ENCODE data around the gene SIPA1L3.
A peak's percentile ranks its signal among the peaks of the same experiment; 100 is the strongest.

The SIPA1L3 gene

DNA sequence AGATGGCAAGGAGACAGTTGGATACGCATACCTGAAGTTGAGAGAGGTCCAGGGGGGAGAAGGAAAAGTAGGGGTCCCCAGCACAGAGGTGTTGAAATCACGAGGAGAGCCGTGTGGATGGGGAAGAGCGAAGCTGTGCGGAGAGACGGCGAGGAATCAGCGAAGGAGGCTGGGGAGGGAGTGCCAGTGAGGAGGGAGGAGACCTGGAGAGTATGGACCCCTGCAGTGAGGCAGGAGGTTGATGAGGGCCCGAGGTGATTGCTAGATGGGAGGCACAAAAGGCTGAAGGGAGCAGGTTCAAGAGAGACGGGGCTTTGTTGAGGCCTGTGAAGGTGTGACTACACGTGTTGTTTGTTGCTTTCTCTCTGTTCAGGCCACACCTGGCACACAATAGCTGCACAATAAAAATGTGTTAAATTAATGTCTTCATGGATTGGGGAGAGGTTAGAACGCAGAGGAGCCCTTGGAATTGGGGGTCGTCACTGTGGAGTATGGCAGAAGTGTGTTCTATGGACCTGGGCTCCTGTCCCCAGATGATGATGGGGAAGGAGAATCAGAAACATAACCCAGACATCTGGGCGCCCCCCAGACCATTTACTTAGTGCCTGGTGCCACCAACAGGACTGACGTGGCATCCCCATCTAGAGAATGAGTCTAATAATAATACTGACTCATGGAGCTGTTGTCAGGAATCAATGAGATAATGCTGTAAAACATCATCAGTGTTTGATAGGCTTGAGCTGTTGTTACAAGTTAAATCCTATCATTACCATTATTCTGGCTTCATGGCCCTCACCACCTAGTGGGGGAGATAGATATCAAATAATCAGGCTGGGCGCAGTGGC lies 137.5 kb downstream of the SIPA1L3 start:
- no peak overlapping the region for H2AFZ ChIP-seq (ENCODE audit: low read length)
- no peaks in the 10 kb centered on the region for H3K27me3 ChIP-seq (ENCODE audit: control insufficient read depth in 3 of 3, insufficient read depth in 3 of 3, low read depth in 1 of 3, low read length in 3 of 3)
- peak overlapping the region; percentile 39 for H3K9ac ChIP-seq (ENCODE audit: low read depth, low read length, poor library complexity)
- H2AK5ac ChIP-seq (ENCODE audit: low read depth, low read length), result no peak overlapping the region
- no peak overlapping the region for H3K23ac ChIP-seq (ENCODE audit: low read depth, low read length, poor library complexity)
- H3K4ac ChIP-seq (ENCODE audit: low read length), result no peak overlapping the region
- no peak overlapping the region for H3K27ac ChIP-seq (replicated peaks; ENCODE audit: low read length)
- H3K9me3 ChIP-seq (replicated peaks in 1 of 2; ENCODE audit: control insufficient read depth in 2 of 2, insufficient read depth in 1 of 2, low read depth in 1 of 2, low read length in 2 of 2), result peaks cover 0 to 2% of the 10 kb centered on the region in 2 donors
- no peak for DNase-seq (ENCODE audit: low spot score)
- no peaks in the 10 kb centered on the region for H3K36me3 ChIP-seq (replicated peaks in 1 of 2; ENCODE audit: control insufficient read depth in 2 of 2, insufficient read depth in 2 of 2, low read length in 2 of 2)
- H3K4me2 ChIP-seq (ENCODE audit: insufficient read depth, low read length, poor library complexity, severe bottlenecking), result no peak overlapping the region
- H3K79me1 ChIP-seq (ENCODE audit: low read depth, low read length), result peaks cover 5% of the 10 kb centered on the region
- H3K4me1 ChIP-seq (ENCODE audit: control insufficient read depth in 2 of 2, insufficient read depth in 1 of 2, low read depth in 1 of 2, low read length in 2 of 2), result peaks cover 7 to 22% of the 10 kb centered on the region in 2 donors
- H2BK12ac ChIP-seq (ENCODE audit: low read length), result peak overlapping the region; percentile 43
- no peak overlapping the region for H2BK120ac ChIP-seq (ENCODE audit: low read depth, low read length)
- no peak overlapping the region for H4K91ac ChIP-seq (ENCODE audit: low read depth, low read length, poor library complexity)
- H3K14ac ChIP-seq (ENCODE audit: low read length), result peak overlapping the region; percentile 11
- no peak overlapping the region for H3K4me3 ChIP-seq (ENCODE audit: low read length in 2 of 2)
- no peak overlapping the region for H2BK15ac ChIP-seq (ENCODE audit: low read length)
- H4K8ac ChIP-seq (ENCODE audit: low read depth, low read length), result no peak overlapping the region
- H3K18ac ChIP-seq (ENCODE audit: low read length), result no peak overlapping the region
- H2BK5ac ChIP-seq (ENCODE audit: low read length), result no peak overlapping the region
- no CpG with 5 or more reads among the region's 16 CpGs for WGBS, 2 donors (ENCODE audit: extremely low coverage in 2 of 2, insufficient read length in 2 of 2, insufficient replicate concordance in 1 of 2)

DNA sequence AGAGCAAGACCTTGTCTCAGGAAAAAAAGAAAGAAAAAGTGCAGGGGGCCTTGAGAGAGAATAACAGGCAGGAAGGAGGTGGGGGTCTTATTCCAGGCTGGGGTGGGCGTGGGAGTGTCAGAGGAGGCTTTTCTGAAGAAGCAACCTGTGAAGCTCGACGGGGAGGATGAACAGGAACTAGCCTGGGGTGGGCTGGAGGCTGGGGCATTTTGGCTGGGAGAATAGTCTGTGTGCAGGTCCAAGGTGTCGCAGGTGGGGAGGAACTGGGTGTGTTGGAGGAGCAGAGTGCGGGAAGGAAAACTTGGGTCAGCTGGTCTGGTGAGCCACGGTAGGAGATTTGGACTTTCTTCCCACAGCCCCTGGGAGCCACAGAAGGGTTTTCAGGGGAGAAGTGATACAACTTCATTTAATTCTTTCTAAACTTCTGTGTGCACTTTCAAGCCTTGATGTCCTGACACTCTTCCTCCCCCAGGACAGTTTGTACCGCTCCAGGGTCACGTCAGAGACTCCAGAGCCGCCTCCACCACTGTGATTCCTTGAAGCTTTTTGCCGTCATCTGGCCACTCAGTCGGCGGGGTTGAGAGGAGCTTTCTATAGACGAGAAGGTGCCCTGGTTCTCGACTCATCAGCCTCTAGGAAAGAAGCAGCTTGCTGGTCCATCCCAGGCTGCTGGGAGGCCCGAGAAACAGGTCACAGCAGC lies 138.7 kb downstream of the SIPA1L3 start:
- peaks cover 7 to 22% of the 10 kb centered on the region in 2 donors for H3K4me1 ChIP-seq (ENCODE audit: control insufficient read depth in 2 of 2, insufficient read depth in 1 of 2, low read depth in 1 of 2, low read length in 2 of 2)
- H3K23ac ChIP-seq (ENCODE audit: low read depth, low read length, poor library complexity), result no peak overlapping the region
- H3K4me3 ChIP-seq (ENCODE audit: low read length in 2 of 2), result no peak overlapping the region
- H2BK120ac ChIP-seq (ENCODE audit: low read depth, low read length), result no peak overlapping the region
- no peak overlapping the region for H3K18ac ChIP-seq (ENCODE audit: low read length)
- no peak overlapping the region for H3K27ac ChIP-seq (replicated peaks; ENCODE audit: low read length)
- DNase-seq (ENCODE audit: low spot score), result no peak
- H3K9me3 ChIP-seq (replicated peaks in 1 of 2; ENCODE audit: control insufficient read depth in 2 of 2, insufficient read depth in 1 of 2, low read depth in 1 of 2, low read length in 2 of 2), result peaks cover 0 to 2% of the 10 kb centered on the region in 2 donors
- no peak overlapping the region for H3K9ac ChIP-seq (ENCODE audit: low read depth, low read length, poor library complexity)
- no peak overlapping the region for H3K14ac ChIP-seq (ENCODE audit: low read length)
- WGBS, 2 donors (ENCODE audit: extremely low coverage in 2 of 2, insufficient read length in 2 of 2, insufficient replicate concordance in 1 of 2), result no CpG with 5 or more reads among the region's 15 CpGs
- peaks cover 5% of the 10 kb centered on the region for H3K79me1 ChIP-seq (ENCODE audit: low read depth, low read length)
- no peaks in the 10 kb centered on the region for H3K36me3 ChIP-seq (replicated peaks in 1 of 2; ENCODE audit: control insufficient read depth in 2 of 2, insufficient read depth in 2 of 2, low read length in 2 of 2)
- H2BK15ac ChIP-seq (ENCODE audit: low read length), result no peak overlapping the region
- no peak overlapping the region for H2BK12ac ChIP-seq (ENCODE audit: low read length)
- H4K91ac ChIP-seq (ENCODE audit: low read depth, low read length, poor library complexity), result no peak overlapping the region
- H2AK5ac ChIP-seq (ENCODE audit: low read depth, low read length), result no peak overlapping the region
- H3K4ac ChIP-seq (ENCODE audit: low read length), result no peak overlapping the region
- H4K8ac ChIP-seq (ENCODE audit: low read depth, low read length), result no peak overlapping the region
- H3K27me3 ChIP-seq (ENCODE audit: control insufficient read depth in 3 of 3, insufficient read depth in 3 of 3, low read depth in 1 of 3, low read length in 3 of 3), result no peaks in the 10 kb centered on the region
- H3K4me2 ChIP-seq (ENCODE audit: insufficient read depth, low read length, poor library complexity, severe bottlenecking), result no peak overlapping the region
- H2BK5ac ChIP-seq (ENCODE audit: low read length), result peak overlapping the region; percentile 11
- H2AFZ ChIP-seq (ENCODE audit: low read length), result no peak overlapping the region

DNA sequence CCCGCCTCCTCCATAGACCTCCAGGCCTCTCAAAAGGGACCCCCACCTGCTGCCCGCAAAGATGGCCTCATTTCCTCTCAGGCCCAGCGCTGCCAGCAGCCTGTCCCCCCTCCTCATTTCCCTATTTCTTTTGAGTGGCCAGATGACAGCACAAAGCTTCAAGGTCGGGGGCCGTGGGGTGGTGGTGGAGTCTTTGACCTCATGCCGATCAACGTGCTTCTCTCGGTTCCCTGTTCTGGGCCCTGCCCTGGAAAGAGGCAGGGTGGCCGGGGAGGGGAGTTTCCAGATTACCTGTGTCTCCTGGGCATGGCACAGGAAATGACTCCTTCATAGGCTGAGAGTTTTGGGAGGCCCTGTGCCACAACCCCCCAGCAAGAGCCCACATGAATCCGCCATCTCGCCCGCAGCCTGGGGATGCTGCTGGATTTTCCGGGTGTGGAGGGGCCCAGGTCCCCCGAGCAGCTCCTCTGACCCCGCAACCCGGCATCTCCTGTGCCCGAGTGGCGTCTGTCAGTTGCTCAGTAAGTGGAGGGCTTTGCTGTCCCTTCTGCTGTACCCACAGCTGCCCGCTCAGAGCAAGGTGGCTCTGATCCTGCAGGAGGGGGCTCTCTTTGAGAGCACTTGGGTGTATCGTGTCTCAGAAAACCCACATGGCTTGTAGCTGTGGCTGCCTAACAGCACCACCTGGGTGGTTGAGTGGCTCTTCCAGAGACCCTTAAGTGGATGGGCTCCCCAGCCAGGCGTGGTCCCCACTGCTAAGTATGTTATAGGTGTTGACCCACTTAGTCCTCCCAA lies 139.4 kb downstream of the SIPA1L3 start:
- WGBS, 2 donors (ENCODE audit: extremely low coverage in 2 of 2, insufficient read length in 2 of 2, insufficient replicate concordance in 1 of 2), result no CpG with 5 or more reads among the region's 21 CpGs
- peaks cover 7 to 22% of the 10 kb centered on the region in 2 donors for H3K4me1 ChIP-seq (ENCODE audit: control insufficient read depth in 2 of 2, insufficient read depth in 1 of 2, low read depth in 1 of 2, low read length in 2 of 2)
- peaks cover 0 to 2% of the 10 kb centered on the region in 2 donors for H3K9me3 ChIP-seq (replicated peaks in 1 of 2; ENCODE audit: control insufficient read depth in 2 of 2, insufficient read depth in 1 of 2, low read depth in 1 of 2, low read length in 2 of 2)
- no peak overlapping the region for H2BK120ac ChIP-seq (ENCODE audit: low read depth, low read length)
- H2BK12ac ChIP-seq (ENCODE audit: low read length), result no peak overlapping the region
- no peak overlapping the region for H2AFZ ChIP-seq (ENCODE audit: low read length)
- no peak overlapping the region for H3K27ac ChIP-seq (replicated peaks; ENCODE audit: low read length)
- no peak overlapping the region for H3K23ac ChIP-seq (ENCODE audit: low read depth, low read length, poor library complexity)
- DNase-seq (ENCODE audit: low spot score), result no peak
- H2AK5ac ChIP-seq (ENCODE audit: low read depth, low read length), result no peak overlapping the region
- H3K4me3 ChIP-seq (ENCODE audit: low read length in 2 of 2), result no peak overlapping the region
- H3K9ac ChIP-seq (ENCODE audit: low read depth, low read length, poor library complexity), result no peak overlapping the region
- H3K27me3 ChIP-seq (ENCODE audit: control insufficient read depth in 3 of 3, insufficient read depth in 3 of 3, low read depth in 1 of 3, low read length in 3 of 3), result no peaks in the 10 kb centered on the region
- no peaks in the 10 kb centered on the region for H3K36me3 ChIP-seq (replicated peaks in 1 of 2; ENCODE audit: control insufficient read depth in 2 of 2, insufficient read depth in 2 of 2, low read length in 2 of 2)
- H3K14ac ChIP-seq (ENCODE audit: low read length), result peak overlapping the region; percentile 41
- H4K91ac ChIP-seq (ENCODE audit: low read depth, low read length, poor library complexity), result no peak overlapping the region
- H3K18ac ChIP-seq (ENCODE audit: low read length), result peak overlapping the region; percentile 79
- no peak overlapping the region for H2BK15ac ChIP-seq (ENCODE audit: low read length)
- no peak overlapping the region for H4K8ac ChIP-seq (ENCODE audit: low read depth, low read length)
- peaks cover 5% of the 10 kb centered on the region for H3K79me1 ChIP-seq (ENCODE audit: low read depth, low read length)
- no peak overlapping the region for H3K4me2 ChIP-seq (ENCODE audit: insufficient read depth, low read length, poor library complexity, severe bottlenecking)
- no peak overlapping the region for H3K4ac ChIP-seq (ENCODE audit: low read length)
- H2BK5ac ChIP-seq (ENCODE audit: low read length), result peak overlapping the region; percentile 11

Data from neuronal stem cell (in vitro differentiated cells).